Transverse colon (tissue), 4 donors: ENCODE results near the gene IGF2BP2.

Experiments
- CTCF ChIP-seq, 5 experiments: fragments of 200-600 bp in 3 of 5; fragments of 450-650 bp in 2 of 5; sonication (generic) in 3 of 5; IDR thresholded peaks; 1 replicate in 2 of 5; 2 replicates in 3 of 5; pipeline ENCODE4 v1.5.1; 2016 to 2017; ENCODE audit warnings: antibody characterized with exemption in 5 of 5, inconsistent platforms in 3 of 5, mild to moderate bottlenecking in 2 of 5, moderate library complexity in 1 of 5
- EP300 ChIP-seq: sonication (generic); formaldehyde crosslinking; IDR thresholded peaks from one replicate; pipeline ENCODE4 v1.6.1; 2017; ENCODE audit warnings: antibody characterized with exemption, low read depth
- POLR2AphosphoS5 ChIP-seq, 3 donors: sonication (generic); formaldehyde crosslinking; IDR thresholded peaks; one replicate each; pipeline ENCODE4 v1.6.1; 2016; ENCODE audit warnings: antibody characterized with exemption in 3 of 3

- TF ChIP-seq CTCF (IDR thresholded peaks at IDR 0.05) (no peak), POLR2AphosphoS5 (IDR thresholded peaks at IDR 0.05) (no peak), EP300 (no peak)
Measured at GRCh38 chr3:185637388-185637787, 187.5 kb downstream of the IGF2BP2 start.
